Measurements from ENCODE around the gene NTN5.
"Not testable (repeated sequence)": the region's sequence is repeated elsewhere in the genome, so short reads cannot be mapped to it uniquely, and the experiment has no call there.

Gene NTN5

DNA sequence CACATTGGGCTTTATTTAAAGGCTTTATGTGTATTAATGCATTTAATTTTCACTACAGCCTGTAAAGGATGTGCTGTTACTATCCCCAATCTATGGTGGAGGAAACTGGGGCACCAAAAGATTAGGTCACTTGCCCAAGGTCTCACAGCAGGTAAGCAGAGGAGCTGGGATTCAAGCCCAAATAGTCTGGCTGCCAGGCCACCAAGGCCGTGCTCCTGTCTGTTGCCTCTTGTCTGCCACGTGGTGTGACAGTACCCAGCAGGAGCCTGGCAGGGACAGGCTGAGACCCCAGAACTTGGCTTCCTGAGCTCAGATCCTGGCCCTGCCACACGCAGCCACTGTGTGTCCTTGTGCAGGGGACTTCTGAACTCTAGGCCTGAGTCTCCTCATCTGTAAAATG is 4.5 kb downstream of the NTN5 start:
- DNase-seq = no peak

DNA sequence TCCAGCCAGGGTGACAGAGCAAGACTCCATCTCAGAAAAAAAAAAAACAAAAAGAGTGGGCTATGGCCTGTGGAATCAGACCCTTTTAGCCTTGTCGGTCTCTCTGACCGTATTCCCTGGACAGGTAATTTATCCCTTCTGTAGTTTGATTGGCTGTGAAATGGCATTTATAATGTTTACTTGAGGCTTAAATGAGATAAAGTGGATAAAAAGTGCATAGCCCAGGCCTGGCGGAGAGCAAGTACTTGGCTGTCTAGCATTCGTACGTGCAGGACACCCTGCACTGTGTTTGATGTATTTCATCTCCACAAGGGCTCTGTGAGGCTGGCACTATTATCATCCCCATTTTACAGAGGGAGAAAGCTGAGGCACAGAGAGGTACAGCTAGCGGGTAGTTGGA is 7.0 kb downstream of the NTN5 start:
- DNase-seq = no peak

DNA sequence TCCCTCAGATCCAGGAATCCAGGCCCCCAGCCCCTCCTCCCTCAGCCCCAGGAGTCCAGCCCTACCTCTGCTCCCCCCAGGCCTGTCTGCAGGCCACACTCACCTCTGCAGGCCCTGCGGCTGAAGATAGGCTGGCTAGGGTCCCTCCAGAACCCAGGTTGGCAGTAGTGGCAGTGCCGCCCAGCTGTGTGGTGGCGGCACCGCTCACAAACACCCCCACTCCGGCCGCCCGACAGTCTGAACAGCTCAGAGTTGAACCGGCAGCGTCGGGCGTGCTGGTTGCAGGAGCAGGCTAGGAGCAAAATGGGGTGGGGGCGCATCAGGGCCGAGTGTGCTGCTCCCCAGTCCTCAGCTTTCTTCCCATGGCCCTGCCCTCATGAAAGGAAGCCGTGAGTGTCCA is 8.3 kb downstream of the NTN5 start:
- no peak for DNase-seq

DNA sequence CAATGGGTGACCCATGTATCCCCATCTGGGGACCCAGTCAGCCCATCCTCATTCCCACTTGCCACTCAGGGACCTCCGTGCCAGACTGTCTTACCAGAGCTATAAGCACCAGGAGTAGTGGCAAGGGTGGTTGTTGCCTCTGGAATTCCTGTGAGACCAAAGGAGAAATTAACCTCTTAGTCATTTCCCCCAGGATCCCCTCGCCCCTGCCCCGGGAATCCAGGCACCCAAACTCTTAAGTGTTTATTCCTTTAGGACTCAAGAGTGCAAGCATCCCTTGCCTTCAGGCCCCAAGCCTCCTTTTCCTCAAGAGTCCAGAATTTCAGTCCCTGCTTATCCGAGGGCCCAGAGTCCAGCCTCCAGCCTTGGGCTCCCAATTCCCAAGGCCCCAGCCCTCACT is 9.2 kb downstream of the NTN5 start:
- no peak for DNase-seq

DNA sequence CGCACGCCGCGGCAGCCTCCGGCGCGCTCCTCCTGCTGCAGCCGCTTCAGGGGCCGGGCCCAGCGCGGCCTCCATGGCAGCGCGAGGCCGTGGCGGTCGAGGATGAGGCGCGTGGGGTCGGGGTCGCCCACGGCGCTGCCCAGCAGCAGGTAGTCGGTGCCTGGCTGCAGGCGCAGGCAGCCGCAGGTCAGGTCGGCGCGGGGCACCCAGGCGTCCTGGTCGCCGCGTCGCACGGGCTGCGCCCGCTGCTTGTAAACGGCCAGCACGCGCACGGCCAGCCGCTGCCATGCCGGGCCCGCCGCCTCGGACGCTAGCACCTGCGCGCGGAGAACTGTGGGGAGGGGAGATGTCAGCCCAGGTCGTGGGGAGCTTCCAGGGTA is 11.1 kb downstream of the NTN5 start:
- no peak for DNase-seq

DNA sequence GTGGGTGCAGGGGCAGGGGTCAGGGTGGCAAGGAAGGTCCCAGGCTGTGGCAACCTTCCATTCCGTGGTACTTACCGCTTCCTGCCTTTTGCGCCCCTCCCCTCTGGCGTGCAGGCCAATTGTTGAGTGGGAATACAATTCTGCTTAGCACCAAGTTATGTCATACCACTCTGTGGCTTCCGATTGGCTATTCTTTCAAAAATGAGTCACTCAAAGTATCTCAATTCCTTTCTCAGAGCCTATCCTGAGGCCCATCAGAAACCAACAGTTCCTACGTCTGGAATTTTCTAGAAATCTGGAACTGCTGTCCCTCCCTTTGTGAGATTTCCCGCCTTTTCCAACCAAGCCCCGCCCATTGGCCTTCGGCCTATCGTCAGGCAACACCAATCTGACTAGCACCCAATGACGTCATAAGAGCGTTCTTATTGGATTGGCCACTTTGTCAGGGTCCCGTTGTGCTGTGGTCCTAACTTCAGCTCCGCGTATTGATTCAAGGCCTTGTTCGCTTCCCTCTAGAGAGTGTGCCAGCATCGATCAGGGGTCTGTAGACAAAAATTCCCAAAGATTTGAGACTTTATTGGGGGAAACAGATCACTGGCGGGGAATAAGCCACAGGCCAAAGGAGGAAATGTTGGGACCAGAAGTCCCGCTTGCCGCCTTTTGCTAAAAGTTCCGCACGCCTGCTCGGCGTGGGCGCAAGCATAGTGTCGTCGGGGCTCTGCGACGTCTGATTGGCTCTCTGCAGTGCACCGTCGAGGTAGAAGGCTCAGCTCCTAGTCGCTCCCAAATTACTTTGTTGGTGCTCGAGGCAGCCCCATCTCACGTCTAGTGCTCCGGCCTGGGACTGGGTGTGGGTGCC is 11.7 kb downstream of the NTN5 start:
- peak; percentile 94 for DNase-seq

DNA sequence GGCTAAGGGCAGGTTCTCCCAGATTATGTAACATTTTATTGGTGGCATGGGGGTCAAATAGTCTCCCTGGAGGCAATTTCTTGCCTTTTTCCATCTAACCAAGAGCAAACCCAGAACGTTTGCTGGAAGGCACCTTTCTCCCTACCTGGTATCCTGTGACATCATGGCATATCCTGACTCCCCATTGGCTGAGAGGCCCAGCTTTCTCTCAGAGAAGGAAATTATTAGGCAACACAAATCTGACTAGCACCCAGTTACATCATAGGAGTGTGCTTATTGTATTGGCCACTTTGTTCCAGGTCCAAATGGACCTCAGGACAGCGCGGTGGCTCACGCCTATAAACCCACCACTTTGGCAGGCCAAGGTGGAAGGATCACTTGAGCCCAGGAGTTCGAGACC is 13.0 kb downstream of the NTN5 start:
- no peak for DNase-seq

DNA sequence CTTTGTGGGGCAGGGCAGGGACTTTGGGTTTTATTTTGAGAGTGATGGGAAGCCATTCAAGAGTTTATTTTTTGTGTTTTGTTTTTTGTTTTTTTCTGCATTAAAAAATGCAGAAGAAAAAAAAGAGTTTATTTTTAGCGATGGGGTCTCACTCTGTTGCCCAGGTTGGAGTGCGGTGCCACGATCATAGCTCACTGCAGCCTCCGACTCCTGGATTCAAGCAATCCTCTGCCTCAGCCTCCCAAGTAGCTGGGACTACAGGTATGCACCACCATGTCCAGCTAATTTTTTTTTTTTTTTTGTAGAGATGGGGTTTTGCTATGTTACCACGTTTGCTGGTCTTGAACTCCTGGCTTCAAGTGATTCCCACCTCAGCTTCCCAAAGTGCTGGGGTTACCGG is 14.3 kb downstream of the NTN5 start:
- no peak for DNase-seq

DNA sequence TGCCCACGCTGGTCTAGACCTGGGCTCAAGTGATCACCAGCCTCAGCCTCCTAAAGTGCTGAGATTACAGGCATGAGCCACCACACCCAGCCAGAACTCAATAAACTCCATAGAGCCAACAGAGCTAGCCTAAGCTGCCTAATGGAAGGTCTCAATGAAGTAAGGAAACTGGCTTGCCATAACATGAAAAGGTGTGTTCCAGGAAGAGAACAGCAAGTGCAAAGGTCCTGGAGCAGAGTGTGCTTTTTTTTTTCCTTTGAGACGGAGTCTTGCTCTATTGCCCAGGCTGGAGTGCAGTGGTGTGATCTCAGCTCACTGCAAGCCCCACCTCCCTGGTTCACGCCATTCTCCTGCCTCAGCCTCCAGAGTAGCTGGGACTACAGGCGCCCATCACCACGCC is 15.0 kb downstream of the NTN5 start:
- DNase-seq = not testable (repeated sequence)

DNA sequence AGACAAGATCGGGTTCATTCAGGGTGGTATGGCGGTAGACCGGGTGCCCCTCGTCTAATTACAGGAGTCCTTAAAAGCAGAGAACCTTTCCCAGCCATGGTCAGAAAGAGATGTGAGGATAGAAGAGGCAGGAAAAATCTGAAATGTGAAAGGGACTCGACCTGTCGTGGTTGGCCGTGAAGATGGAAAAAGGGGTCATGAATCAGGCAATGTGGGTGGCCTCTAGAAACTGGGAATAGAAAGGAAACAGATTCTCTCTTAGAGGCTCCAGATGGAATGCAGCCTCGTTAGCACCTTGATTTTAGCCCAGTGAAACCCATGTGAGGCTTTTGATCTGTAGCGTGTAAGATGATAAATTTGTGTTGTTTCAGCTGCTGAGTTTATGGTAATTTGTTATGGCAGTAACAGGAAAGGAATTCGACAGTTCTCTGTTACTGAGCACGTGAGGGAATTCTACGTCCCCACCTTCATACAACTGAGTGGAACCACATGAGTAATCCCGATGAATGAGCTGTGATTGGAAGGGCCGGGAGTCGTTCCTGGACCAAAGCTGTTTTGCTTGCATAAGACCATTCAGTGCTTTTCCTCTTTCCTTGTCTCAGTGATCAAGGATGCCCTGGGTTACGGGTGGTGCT is 15.9 kb downstream of the NTN5 start:
- no peak for DNase-seq

DNA sequence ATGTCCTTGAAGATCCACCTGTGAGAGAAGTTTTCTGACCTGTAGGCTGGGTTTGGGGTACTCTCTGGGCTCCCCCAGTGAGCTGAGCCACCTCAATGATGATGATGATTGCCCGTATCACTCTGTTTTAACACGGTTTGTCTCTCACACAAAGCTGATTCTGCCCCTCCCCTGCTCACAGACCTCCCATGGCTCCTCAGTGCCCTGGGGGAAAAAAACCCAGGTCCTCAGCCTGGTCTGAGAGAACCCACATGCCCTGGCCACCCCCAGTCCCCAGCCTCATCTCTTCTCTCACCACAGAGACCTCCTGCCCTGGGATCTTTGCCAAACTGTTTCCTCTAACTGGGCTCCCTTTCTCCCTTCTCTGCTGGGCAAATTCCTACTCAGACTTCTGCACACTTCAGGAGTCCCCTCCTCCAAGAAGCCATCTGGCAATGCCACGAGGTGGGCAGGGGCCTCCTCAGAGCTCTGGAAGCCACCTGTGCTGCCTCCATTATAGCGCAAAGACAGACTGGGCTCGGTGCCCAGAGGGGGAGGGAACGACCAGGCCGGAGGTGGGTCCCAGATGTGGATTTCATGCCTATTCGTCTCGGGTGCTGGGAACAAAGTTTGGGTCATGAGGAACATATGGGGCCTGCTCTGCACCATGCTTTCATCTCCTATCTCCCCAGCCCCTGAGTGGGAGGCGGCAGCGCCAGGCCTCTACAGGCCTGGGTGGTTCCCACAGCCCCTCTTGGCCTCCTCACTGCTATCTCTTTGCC is 18.3 kb downstream of the NTN5 start:
- DNase-seq = no peak

DNA sequence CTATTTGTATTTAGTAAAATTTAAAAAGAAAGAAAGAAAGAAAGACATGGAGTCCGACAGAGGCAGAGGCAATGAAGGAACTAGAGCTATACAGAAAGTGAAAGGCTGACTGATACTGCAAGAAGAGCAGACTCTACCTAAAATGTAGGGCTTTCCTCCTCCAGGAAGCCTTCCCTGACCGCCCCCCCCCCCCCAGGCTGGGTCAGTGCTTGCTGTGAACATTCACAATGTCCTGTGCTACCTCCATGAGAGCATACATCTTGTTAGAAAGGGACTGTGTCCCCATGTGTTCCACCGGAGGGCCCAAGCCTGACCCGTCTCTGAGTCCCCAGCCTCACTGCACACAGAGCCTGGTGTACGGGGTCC is 21.2 kb downstream of the NTN5 start:
- no peak for DNase-seq

DNA sequence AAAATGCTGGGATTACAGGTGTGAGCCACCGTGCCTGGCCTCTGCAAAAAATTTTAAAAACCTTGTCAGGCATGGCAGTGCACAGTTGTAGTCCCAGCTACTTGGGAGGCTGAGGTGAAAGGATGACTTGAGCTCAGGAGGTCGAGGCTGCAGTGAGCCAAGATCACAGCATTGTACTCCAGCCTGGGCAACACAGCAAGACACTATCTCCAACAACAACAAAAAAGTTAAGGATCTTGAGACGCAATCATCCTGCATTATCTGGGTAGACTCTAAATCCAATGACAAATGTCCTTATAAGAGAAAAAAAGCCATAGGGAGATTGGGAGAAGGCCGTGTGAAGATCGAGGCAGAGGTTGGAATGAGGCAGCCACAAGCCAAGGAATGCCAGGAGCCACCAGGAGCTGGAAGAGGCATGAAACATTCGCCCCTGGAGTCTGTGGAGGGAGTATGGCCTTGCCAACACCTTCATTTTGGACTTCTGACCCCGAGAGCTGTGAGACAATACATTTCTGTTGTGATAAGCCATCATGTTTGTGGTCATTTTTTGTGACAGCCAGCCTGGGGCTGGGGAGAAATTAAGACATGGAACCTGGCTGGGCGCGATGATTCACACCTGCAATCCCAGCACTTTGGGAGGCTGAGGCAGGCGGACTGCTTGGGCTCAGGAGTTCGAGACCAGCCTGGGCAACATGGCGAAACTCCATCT is 21.7 kb downstream of the NTN5 start:
- no peak for DNase-seq

DNA sequence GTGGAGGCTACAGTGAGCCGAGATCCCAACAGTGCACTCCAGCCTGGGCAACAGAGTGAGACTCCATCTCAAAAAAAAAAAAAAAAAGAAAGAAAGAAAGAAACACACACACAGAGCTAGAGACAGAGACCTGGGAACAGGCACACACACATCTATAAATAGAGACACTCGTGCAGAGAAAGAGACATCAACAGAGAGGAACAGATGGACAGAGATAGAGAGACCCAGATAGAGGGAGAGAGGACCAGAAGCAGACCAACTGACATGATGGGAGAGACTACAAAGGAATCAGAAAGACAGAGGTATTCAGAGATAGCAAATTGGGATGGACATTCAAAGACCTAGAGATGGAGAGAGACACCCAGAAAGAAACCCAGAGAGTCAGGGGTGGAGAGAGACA is 24.7 kb downstream of the NTN5 start:
- no peak for DNase-seq

DNA sequence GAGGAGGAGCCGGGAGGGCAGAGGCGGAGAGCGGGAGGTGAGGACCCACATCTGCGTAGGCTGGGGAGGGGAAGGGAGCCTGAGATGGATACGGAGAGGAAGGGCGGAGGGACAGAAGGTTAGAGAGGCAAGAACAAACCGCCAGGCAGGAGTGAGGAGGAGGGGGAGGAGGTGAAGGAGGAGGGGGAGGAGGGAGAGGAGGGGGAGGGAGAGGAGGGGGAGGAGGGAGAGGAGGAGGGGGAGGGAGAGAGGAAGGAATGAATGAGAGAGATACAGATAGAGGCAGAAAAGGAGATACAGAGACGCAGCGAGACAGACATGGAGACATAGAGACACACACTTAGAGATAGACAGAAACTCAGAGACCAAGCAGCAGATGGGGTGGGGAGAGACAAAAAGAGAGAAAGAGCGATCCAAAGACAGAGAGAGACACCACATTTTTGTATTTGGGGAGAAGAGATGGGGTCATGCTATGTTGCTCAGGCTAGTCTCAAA is 26.0 kb downstream of the NTN5 start:
- DNase-seq = no peak

DNA sequence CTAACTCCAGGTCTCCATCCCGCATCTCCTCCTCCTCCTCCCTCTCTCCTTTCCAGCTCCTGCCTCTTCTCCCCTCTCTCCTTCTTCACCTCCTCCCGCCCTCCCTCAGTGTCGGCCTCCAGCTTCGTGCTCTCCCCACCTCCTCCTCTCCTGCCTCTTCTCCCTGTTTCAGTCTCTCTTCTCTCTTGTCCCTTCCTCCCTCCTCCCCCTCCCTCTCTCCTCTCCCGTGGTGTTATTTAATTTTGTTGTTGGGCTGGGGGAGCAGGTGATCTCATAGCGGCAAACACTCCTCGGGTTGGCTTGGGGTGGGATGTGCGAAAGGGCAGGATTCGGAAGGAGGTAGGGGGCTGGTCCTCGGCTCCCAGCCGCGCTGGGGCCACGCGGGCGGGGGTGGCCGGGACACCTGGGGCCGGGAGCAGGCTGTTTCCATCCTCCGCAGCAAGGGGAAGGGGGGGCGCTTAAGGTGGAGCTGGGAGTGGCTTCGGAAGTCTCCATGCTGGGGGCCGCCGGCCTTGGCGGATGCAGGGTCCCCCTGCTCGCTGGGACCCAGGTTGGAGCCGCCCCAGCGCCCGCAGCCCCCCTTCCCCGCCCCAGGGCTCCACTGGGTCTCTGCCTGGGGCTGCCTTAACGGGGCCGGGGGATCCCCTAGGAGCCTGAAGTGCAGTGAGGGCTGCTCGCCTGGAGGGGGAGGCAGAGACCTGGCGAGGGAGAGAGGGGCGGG is 26.7 kb downstream of the NTN5 start, which contains the start of gene CA11:
Gene CA11 (minus strand): TSS at position 187 of the 721 bp plus-strand sequence. CDS start 555 bp downstream, outside the sequence.
- no peak for DNase-seq

DNA sequence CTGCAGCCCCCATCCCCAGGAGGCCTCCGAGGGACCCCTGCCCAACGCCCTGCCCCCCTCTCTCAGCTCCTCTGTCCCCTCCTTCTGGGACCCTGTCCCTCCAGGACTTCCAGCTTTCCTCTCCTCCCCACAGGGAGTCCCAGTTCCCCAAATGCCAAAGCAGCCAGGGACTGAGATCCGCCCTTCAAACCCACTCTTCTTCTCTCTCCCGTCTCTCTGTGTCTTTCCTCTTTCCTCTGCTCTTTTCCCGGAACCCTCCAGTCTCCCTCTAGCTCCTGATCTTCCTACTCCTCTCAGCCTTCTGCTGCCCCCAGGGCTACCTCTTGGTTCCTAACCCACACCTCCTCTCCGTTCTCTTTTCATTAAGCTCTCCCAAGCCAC is 27.2 kb downstream of the NTN5 start:
- no peak for DNase-seq

DNA sequence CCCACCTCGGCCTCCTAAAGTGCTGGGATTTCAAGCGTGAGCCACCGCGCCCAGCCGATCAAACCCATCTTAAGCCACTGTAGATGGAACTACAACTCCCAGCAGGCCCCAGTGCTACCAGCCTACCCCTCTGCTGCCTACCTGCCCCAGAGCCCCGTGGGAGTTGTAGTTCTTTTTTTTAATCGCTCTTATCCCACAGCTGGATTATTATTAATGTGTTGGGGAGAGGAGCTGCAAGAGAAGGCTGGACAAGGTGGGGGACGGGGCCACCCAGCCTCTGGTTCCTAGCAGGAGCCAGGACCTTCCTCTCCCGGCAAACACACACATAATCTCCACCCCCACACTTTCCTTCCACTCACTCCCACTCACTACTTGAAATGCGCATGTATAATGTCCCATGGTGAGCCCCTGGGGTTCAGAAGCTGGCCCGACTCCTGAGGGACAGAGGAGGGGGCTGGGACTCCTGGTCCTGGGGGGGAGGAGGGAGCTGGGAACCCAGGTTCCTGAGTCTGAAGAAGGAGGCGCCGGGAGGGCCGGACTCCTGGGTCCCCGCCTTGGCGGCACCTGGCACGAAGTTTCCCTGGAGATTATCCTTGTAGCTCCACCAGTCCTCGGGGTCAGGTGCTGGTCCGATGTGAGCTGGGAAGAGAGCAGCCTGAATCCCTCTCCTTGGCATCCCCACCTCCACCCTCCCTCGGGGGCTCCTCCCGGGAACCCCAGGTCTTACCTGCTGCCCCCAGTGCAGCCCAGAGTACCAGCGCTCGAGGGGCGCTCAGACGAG is 27.8 kb downstream of the NTN5 start:
- DNase-seq = no peak

DNA sequence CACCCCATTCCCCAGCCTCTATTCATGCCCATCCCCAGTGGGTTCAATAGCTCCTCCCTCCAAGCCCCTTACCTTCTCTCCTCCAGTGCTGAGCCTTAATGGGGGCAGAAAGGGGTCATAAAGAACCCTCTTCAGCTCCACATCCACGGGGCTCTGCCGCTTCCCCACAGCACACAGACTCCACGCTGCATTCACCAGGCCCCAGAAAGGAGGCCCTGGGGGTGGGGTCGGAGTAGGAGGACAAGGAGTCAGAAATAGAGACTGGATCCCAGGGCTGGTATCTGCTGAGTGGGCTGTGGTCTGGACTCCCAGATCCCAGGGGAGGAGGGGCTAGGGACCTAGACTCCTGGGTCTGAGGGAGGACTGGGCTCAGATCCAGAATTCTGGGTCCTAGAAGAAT is 28.5 kb downstream of the NTN5 start:
- no peak for DNase-seq

DNA sequence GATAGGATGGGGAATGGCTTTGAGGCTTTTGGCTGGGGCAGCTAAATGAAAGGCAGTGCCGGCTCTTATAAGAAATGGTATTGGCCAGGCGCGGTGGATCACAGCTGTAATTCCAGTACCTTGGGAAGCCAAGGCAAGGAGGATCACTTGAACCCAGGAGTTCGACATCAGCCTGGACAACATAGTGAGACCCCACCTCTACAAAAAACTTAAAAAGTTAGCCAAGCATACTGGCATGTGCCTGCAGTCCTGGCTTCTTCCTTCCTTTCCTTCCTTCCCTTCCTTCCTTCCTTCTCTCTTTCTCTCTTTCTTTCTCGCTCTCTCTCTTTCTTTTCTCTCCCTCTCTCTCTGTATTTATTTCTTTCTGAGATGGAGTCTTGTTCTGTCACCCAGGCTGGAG is 30.0 kb downstream of the NTN5 start:
- no peak for DNase-seq

DNA sequence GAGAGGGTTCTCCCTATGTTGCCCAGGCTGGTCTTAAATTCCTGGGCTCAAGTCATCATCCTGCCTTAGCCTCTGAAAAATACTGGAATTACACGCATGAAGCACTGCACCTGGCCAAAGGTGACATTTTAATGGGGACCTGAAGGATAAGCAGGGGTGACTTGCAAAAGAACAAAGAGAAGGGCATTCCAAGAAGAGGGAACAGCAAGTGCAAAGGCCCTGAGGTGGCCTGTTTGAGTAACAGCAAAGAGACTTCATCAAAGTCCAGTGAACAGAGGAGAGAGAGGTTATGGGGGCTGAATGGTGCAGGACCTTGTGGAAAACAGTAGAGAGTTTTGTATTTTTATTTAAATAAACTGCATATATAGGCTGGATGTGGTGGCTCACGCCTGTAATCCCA is 31.0 kb downstream of the NTN5 start:
- DNase-seq = no peak
